Eye (tissue), 1 donor: Measurements from ENCODE around the gene SMOC2.

Experiments
- DNase-seq: peaks from one replicate; pipeline ENCODE4 v3.0.0-alpha.2; 2015

Gene SMOC2

GRCh38 chr6:168415993-168416530 is 24.9 kb upstream of the SMOC2 start:
- no peak for DNase-seq

GRCh38 chr6:168416531-168416930 is 24.5 kb upstream of the SMOC2 start:
- no peak for DNase-seq

- DNase-seq, result no peak
Measured at GRCh38 chr6:168417191-168417590, 23.8 kb upstream of the SMOC2 start.

- peak; percentile 53 for DNase-seq
Measured at GRCh38 chr6:168417679-168418557, 23.1 kb upstream of the SMOC2 start.

- DNase-seq, result peak; percentile 18
Measured at GRCh38 chr6:168418711-168419121, 22.3 kb upstream of the SMOC2 start.

- no peak for DNase-seq
Measured at GRCh38 chr6:168419569-168419968, 21.4 kb upstream of the SMOC2 start.

GRCh38 chr6:168420084-168420483 is 20.9 kb upstream of the SMOC2 start:
- no peak for DNase-seq

DNA sequence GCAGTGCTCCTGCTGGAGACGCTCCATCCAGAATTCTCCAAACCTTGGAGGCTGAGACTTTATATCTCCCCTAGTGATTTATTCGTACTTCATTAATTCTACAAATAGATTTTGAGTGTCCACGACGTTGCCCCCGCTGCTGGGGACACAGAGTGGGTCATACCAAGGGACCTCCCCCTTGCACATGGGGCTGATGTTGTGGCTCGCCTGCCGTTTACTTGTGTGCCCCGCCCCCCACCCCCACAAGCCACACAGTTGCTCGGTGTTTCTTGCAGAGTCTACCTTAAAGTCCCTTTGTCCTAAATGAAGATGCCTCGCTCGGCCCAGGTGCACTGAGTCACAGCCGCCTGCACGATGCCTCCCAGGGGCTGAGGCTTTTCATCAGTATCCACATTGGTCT is 20.3 kb upstream of the SMOC2 start:
- DNase-seq, result no peak

- DNase-seq, result no peak
Measured at GRCh38 chr6:168427184-168427583, 13.8 kb upstream of the SMOC2 start.

- DNase-seq, result no peak
Measured at GRCh38 chr6:168428052-168428826, 12.7 kb upstream of the SMOC2 start.

DNA sequence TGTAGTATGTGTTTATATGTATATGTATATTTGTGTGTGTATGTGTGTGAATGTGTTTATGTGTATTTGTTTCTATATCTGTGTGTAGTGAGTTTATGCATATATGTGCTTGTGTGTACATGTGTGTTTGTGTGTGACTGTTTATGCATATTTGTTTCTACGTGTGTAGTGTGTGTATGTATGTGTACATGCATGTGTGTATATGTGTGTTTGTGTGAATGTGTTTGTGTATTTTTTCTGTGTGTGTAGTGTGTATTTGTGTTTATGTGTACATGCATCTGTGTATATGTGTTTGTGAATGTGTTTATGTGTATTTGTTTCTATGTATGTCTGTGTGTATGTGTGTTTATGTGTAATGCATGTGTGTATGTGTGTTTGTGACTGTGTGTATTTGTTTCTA is 12.1 kb upstream of the SMOC2 start:
- DNase-seq, result no peak

GRCh38 chr6:168432196-168432595 is 8.8 kb upstream of the SMOC2 start:
- no peak for DNase-seq

DNA sequence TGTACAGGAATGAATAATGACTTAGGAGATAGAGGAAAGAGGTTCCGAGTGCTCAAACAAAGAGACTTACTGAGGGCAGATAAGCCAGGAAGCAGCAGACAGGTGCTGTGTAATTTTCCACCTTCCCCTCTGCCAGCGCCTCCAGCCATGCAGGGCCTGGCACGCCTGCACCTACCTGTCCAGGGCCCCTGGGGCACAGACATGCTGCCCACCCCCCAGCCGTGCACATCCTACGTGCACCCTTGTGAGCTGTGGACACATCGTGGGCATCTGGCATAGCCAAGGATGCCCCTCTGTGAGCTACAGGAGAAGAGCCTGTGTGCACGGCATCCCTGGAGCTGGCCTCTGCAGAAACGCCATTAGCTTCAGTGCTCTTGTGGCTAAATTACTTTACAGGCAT is 7.1 kb upstream of the SMOC2 start:
- DNase-seq, result no peak

DNA sequence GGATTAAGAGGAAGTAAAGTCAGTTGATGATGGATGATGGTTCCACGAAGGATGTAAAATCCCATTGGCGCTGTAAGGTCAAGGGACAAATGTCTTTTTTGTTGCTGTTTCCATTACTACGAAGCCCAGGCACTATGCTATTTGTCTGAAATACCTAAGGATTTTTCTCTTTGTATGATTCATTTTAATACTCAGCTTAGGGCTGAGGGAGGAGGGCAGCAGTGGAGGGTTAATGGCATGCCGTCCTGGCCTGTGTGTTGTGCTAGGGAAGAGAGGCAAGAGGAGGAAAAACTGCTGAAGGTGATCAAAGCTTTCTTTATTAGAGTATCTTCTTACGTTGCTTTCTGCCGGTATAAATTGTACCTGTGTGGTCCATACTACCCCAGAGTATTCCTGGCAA is 6.5 kb upstream of the SMOC2 start:
- no peak for DNase-seq

GRCh38 chr6:168437751-168438150 is 3.2 kb upstream of the SMOC2 start:
- DNase-seq, result no peak

DNA sequence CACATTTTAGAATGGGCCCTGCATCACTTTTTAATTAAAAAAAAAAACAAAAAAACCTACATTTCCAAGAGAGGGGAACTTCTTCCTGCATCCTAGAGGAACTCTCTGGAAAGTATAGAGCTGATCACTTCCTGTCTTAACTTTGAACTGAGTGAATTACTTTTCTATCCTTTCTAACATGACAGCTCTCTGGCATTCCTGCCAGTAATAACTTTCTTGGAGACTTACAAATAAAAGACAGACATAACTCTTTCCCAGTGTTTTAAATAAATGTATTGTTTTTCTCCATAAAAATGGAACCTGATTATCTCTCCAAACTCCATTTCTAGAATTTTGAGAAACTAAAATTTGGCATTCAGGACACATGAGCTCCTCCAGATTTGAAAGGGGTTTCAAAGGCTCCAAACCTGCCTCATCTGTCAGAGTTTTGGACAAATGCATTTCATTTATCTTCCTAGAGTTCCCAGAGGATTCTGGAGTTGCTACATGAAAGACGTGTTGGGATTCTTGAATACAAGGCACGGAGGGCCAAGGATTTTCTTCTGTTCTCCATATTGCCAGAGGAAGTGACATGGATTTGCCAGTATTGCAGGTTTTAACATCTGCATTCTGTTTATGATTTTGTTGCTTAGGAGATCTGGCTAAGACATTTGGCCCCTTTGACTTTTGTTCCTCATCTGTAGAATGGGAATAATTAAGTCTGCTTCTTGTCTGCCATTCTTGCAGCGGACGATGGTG is 2.0 kb upstream of the SMOC2 start:
- no peak for DNase-seq

GRCh38 chr6:168439794-168440450 is 1.1 kb upstream of the SMOC2 start:
- DNase-seq, result no peak

DNA sequence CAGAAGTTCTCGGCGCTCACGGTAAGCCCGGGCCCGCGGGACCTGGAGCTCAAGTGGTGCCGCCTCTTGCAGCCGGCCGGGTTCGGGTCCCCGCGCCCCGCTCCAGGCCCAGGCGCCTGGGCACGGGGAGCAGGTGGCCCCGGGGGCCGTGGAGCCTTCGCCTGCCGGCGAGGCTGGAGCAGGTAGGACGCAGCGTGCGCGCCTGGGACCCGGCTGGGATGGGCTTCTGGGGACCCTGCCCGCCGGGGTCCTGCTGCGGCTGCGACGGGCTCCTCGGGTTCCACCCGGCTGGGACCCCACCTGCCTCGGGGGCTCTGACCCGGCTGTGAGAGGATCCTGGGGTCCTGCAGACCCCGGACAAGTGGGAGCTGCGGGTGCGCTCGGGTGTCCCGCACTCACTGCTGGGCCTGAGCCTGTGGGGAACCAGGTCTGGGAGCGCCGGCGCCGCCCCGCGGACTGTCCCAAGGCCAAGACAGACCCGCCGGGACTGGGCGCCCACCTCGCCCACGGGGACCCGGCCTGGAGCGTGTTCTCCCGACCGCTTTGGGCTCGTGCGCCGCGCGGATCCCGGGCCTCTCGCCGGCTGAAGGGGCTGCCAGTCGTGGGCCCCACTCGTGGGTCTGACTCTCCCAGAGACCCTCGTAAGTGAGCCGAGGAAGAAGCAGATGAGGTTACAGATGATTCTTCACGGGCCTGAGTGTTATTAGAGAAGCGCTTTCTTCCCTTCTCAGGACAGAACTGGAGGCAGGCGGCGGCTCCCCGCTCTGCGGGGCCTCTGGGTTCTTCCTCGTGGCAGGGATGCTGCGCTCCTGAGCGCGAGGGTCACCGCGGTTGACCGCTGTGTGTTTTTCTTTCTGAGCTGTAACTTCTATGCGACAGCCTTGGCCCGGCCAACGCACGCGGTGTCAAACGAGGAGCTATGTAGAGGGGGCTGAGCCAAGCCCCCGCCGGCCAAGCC is 729 bp downstream of the SMOC2 start:
- peak; percentile 60 for DNase-seq

GRCh38 chr6:168442646-168443045 is 1.7 kb downstream of the SMOC2 start:
- DNase-seq, result peak; percentile 28

GRCh38 chr6:168447282-168447681 is 6.3 kb downstream of the SMOC2 start:
- DNase-seq, result no peak

- no peak for DNase-seq
Measured at GRCh38 chr6:168447700-168448099, 6.7 kb downstream of the SMOC2 start.
